Central memory CD8-positive, alpha-beta T cell (primary cell): ENCODE results near the gene COL6A1.
A peak's percentile ranks its signal among the peaks of the same experiment; 100 is the strongest.
"Not testable (repeated sequence)": the region's sequence is repeated elsewhere in the genome, so short reads cannot be mapped to it uniquely, and the experiment has no call there.

Experiments
- ATAC-seq: fragments of 150-1000 bp; cut with Tn5 transposase; replicated peaks from 2 replicates; pipeline ENCODE4 v1.10.0; 2022; ENCODE audit warnings: mild to moderate bottlenecking, moderate FRiP score, moderate number of reproducible peaks; ENCODE audit not compliant: poor library complexity, severe bottlenecking; ENCODE audit errors: extremely low read depth
- DNase-seq, 2 donors: peaks; one replicate each; pipeline ENCODE4 v3.0.0; 2021; ENCODE audit warnings: low spot score in 2 of 2
- H3K27ac Mint-ChIP-seq: one replicate; pipeline ENCODE4 v1.8.0; 2022; ENCODE audit warnings: low read depth, mild to moderate bottlenecking, moderate library complexity, mixed read lengths
- H3K27me3 Mint-ChIP-seq: one replicate; pipeline ENCODE4 v1.8.0; 2022; ENCODE audit warnings: mixed read lengths
- H3K36me3 Mint-ChIP-seq: one replicate; pipeline ENCODE4 v1.8.0; 2022; ENCODE audit warnings: mild to moderate bottlenecking, moderate library complexity, mixed read lengths; ENCODE audit not compliant: insufficient read depth
- H3K4me1 Mint-ChIP-seq: one replicate; pipeline ENCODE4 v1.8.0; 2022; ENCODE audit warnings: mixed read lengths
- H3K4me3 Mint-ChIP-seq: one replicate; pipeline ENCODE4 v1.8.0; 2022; ENCODE audit warnings: mild to moderate bottlenecking, moderate library complexity, mixed read lengths
- H3K9me3 Mint-ChIP-seq: one replicate; pipeline ENCODE4 v1.8.0; 2022; ENCODE audit warnings: mixed read lengths

Gene COL6A1

GRCh38 chr21:46005894-46006546 lies 24.4 kb downstream of the COL6A1 start:
- not testable (repeated sequence) for ATAC-seq, H3K4me3 Mint-ChIP-seq, H3K36me3 Mint-ChIP-seq, H3K9me3 Mint-ChIP-seq, DNase-seq, H3K27ac Mint-ChIP-seq, H3K4me1 Mint-ChIP-seq, H3K27me3 Mint-ChIP-seq

DNA sequence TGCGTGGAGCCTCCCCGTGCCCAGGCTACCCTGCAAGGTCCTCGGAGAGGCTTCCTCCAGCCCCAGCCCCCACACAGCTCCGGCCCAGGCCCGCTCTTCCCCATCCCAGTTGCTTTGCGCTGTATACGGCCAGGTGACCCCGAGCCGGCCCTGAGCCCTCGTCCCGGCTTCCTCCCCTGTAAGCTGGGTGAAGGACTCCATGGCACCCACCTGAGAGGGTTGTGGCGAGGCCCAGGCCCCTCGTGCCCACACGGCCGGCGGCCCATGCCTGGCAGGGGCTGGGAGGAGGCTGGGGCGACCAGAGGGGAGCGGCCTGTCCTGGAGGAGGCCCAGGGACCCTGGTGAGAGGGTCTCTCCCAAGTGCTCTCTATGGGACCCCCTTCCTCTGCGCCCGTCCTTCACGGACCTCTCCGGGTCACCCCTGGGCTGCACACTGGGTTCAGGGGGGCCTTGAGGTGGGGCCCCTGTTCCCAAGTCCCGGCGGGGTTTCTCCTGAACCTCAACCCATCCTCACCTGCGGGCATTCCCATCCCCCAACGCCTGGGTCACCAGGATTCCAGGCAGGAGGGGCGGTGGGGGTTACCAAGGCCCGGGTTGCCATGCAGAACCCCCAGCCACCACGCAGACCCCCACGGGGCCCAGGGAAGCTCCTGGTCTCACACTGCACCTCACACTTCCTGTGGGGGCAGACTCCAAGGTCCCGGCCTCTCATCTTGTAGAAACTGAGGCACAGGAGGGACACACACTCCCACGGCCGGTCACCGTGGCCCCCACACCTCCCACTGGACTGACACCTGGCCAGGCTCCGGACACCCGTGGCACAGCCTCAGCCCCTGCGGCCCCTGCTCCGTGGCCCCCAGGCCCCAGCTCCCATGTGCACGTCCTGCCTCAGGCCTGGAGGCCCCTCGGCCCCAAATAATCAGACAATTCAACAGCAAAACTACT lies 25.2 kb downstream of the COL6A1 start:
- no peaks in the 10 kb centered on the region for H3K4me1 Mint-ChIP-seq
- ATAC-seq, result no peak
- H3K27me3 Mint-ChIP-seq, result no peaks in the 10 kb centered on the region
- H3K4me3 Mint-ChIP-seq, result no peak overlapping the region
- DNase-seq, result peak in 1 of 2 donors; percentile 11
- peaks cover 8% of the 10 kb centered on the region for H3K9me3 Mint-ChIP-seq
- peaks cover 2% of the 10 kb centered on the region for H3K36me3 Mint-ChIP-seq
- H3K27ac Mint-ChIP-seq, result no peak overlapping the region

GRCh38 chr21:46007492-46007868 lies 25.9 kb downstream of the COL6A1 start:
- Mint-ChIP-seq H3K27me3 (no peaks in the 10 kb centered on the region), H3K27ac (no peak overlapping the region), H3K4me1 (no peaks in the 10 kb centered on the region), H3K36me3 (no peaks in the 10 kb centered on the region), H3K9me3 (peaks cover 8% of the 10 kb centered on the region), H3K4me3 (no peak overlapping the region)
- ATAC-seq (no peak), DNase-seq (no peak)

- Mint-ChIP-seq H3K27me3 (peaks cover 12% of the 10 kb centered on the region), H3K4me3 (no peak overlapping the region), H3K4me1 (no peaks in the 10 kb centered on the region), H3K36me3 (no peaks in the 10 kb centered on the region), H3K27ac (no peak overlapping the region), H3K9me3 (peaks cover 8% of the 10 kb centered on the region)
- DNase-seq (peak in 1 of 2 donors; percentile 9), ATAC-seq (no peak)
Observed at GRCh38 chr21:46008893-46009621, 27.5 kb downstream of the COL6A1 start.

DNA sequence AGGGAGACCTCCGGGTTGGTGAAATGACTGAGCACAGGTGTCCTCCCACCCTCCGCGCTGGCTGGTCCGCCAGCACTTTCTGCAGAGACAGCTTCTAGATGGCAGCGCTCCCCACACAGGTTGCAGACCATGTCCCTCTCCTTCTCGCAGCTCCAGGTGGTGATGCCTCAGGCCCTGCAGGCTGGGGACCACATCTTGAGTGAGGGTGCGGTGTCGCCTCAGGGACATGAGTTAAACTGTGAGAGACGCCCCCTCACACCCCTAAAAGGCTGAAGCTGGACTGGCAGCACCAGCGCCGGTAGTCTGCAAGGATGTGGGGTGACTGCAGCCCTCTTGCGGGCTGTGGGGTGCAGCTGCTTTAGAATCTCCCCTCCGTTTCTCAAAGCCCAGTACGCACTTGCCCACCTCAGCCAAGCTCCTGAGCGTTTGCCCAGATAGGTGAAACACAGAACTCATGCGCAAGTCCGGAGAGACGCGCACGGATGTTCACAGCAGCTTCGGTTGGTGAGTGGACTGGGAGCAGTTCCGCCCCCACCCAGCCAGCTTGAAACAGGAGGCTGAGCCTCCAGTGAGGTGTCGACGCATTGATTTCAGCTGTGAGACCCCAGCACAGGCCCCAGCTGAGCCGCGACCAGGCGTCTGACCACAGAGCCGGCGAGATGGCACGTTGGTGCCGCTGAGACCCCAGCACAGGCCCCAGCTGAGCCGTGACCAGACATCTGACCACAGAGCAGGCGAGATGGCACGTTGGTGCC lies 28.6 kb downstream of the COL6A1 start:
- no peaks in the 10 kb centered on the region for H3K9me3 Mint-ChIP-seq
- no peak overlapping the region for H3K27ac Mint-ChIP-seq
- DNase-seq, result peak in 1 of 2 donors; percentile 9
- H3K4me3 Mint-ChIP-seq, result no peak overlapping the region
- no peaks in the 10 kb centered on the region for H3K4me1 Mint-ChIP-seq
- no peaks in the 10 kb centered on the region for H3K36me3 Mint-ChIP-seq
- no peak for ATAC-seq
- peaks cover 19% of the 10 kb centered on the region for H3K27me3 Mint-ChIP-seq

DNA sequence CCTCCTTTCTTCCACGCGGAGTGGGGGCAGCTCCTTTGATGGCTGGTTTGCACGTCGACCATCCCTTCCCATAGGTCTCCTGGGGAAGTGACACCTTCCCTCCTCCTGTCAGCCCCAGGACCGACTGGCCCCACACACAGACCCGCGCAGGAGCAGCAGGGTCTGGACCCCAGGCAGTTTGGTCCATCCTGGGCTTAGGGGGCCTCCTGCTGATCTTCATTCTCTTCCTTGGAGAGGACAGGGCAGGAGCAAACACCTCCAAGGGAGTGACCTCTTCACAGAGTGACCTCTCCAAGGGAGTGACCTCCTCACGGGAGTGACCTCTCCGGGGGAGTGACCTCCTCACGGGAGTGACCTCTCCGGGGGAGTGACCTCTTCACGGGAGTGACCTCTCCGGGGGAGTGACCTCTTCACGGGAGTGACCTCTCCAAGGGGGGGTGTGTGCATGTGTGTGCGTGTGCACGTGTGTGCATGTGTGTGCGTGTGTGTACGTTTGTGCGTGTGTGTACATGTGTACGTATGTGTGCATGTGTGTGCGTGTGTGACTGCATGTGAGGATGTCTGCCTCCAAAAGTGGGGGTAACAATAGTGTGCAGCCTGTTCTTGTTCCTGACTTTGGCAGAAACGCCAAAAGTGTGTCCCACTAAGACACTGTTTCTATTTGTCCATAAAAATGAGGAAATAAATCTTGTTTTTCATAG lies 29.8 kb downstream of the COL6A1 start:
- no peaks in the 10 kb centered on the region for H3K9me3 Mint-ChIP-seq
- no peaks in the 10 kb centered on the region for H3K4me1 Mint-ChIP-seq
- no peak overlapping the region for H3K27ac Mint-ChIP-seq
- no peaks in the 10 kb centered on the region for H3K36me3 Mint-ChIP-seq
- peaks cover 29% of the 10 kb centered on the region for H3K27me3 Mint-ChIP-seq
- no peak for DNase-seq
- no peak for ATAC-seq
- no peak overlapping the region for H3K4me3 Mint-ChIP-seq

DNA sequence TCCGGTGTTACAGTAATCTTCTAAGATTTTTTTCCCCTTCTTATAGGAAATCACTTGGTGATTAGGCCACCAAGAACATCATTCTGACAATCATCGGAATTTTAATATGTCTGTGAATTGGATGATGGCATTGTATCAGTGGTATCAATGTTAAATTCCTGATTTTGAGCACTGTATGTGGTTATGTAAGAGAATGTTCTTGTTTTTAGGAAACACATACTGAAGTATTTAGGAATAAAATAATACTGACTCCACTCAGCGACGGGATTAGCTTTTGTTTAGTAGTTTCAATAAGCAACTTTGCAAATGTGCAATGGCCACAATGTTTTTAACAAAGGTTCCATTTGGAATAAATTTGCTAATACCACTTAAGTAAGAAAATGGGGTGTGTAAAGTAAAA lies 30.6 kb downstream of the COL6A1 start:
- Mint-ChIP-seq H3K9me3 (no peaks in the 10 kb centered on the region), H3K4me3 (no peak overlapping the region), H3K27ac (no peak overlapping the region), H3K4me1 (no peaks in the 10 kb centered on the region), H3K36me3 (peaks cover 2% of the 10 kb centered on the region), H3K27me3 (peaks cover 37% of the 10 kb centered on the region)
- ATAC-seq (no peak), DNase-seq (no peak)

DNA sequence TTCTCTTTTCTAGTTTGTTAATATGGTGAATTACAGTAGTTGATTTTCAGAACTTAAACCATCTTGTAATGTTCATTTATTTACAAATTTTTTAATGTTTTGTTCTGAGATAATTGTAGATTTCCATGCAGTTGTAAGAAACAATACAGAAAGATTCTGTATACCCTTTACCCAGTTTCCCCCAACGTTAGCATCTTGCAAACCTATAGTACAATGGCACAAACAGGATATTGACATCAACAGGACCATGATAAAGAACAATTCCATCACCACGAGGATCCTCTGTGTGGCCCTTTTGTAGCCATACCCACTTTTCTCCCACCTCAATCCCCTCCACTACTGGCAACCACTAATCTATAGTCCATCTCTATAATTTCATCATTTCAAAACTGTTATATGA lies 33.3 kb downstream of the COL6A1 start:
- H3K9me3 Mint-ChIP-seq, result no peaks in the 10 kb centered on the region
- no peak overlapping the region for H3K4me3 Mint-ChIP-seq
- no peaks in the 10 kb centered on the region for H3K4me1 Mint-ChIP-seq
- ATAC-seq, result no peak
- DNase-seq, result no peak
- H3K27me3 Mint-ChIP-seq, result peaks cover 63% of the 10 kb centered on the region
- no peak overlapping the region for H3K27ac Mint-ChIP-seq
- H3K36me3 Mint-ChIP-seq, result peaks cover 2% of the 10 kb centered on the region

- Mint-ChIP-seq H3K27me3 (peaks cover 84% of the 10 kb centered on the region), H3K36me3 (peaks cover 2% of the 10 kb centered on the region), H3K4me1 (no peaks in the 10 kb centered on the region), H3K9me3 (no peaks in the 10 kb centered on the region), H3K27ac (no peak overlapping the region), H3K4me3 (no peak overlapping the region)
- no peak for ATAC-seq
- no peak for DNase-seq
Observed at GRCh38 chr21:46017148-46017547, 35.6 kb downstream of the COL6A1 start.

- DNase-seq, result no peak
- H3K27ac Mint-ChIP-seq, result no peak overlapping the region
- H3K27me3 Mint-ChIP-seq, result peaks cover 84% of the 10 kb centered on the region
- H3K36me3 Mint-ChIP-seq, result peaks cover 2% of the 10 kb centered on the region
- H3K4me1 Mint-ChIP-seq, result no peaks in the 10 kb centered on the region
- no peak overlapping the region for H3K4me3 Mint-ChIP-seq
- H3K9me3 Mint-ChIP-seq, result no peaks in the 10 kb centered on the region
- no peak for ATAC-seq
Observed at GRCh38 chr21:46017695-46018094, 36.1 kb downstream of the COL6A1 start.

GRCh38 chr21:46018615-46019014 lies 37.0 kb downstream of the COL6A1 start:
- peaks cover 76% of the 10 kb centered on the region for H3K27me3 Mint-ChIP-seq
- peaks cover 2% of the 10 kb centered on the region for H3K36me3 Mint-ChIP-seq
- H3K4me1 Mint-ChIP-seq, result no peaks in the 10 kb centered on the region
- DNase-seq (no peak), ATAC-seq (no peak)
- H3K9me3 Mint-ChIP-seq, result no peaks in the 10 kb centered on the region
- no peak overlapping the region for H3K4me3 Mint-ChIP-seq
- H3K27ac Mint-ChIP-seq, result no peak overlapping the region

GRCh38 chr21:46020581-46020980 lies 39.0 kb downstream of the COL6A1 start:
- Mint-ChIP-seq H3K27ac (no peak overlapping the region), H3K27me3 (peaks cover 77% of the 10 kb centered on the region)
- no peak for ATAC-seq

More at GRCh38 chr21:46020581-46020980, 39.0 kb downstream of the COL6A1 start:
- Mint-ChIP-seq H3K36me3 (peaks cover 2% of the 10 kb centered on the region), H3K4me3 (no peak overlapping the region), H3K4me1 (no peaks in the 10 kb centered on the region), H3K9me3 (no peaks in the 10 kb centered on the region)
- no peak for DNase-seq
